HG02642 (cell line): ENCODE results near the gene MIA.
"Not testable (repeated sequence)": the region's sequence is repeated elsewhere in the genome, so short reads cannot be mapped to it uniquely, and the experiment has no call there.

Experiments
- ATAC-seq: cut with Tn5 transposase; IDR thresholded peaks from one replicate; pipeline ENCODE4 v1.9.1; 2021; ENCODE audit warnings: mild to moderate bottlenecking; ENCODE audit not compliant: unreplicated experiment, poor library complexity

Gene MIA

GRCh38 chr19:40750058-40750873 is 25.1 kb upstream of the MIA start, which contains the start of gene ACTMAP:
Gene ACTMAP (minus strand): TSS chr19:40750477. CDS start chr19:40749803, 674 bp downstream.
- peak; percentile 88 for ATAC-seq

- peak; percentile 68 for ATAC-seq
Measured at GRCh38 chr19:40750874-40751537, 24.3 kb upstream of the MIA start, which contains the start of gene SNRPA. Gene SNRPA (plus strand): TSS chr19:40751203. CDS start chr19:40751409, 206 bp downstream.

- ATAC-seq = no peak
Measured at GRCh38 chr19:40752257-40752781, 23.0 kb upstream of the MIA start.

GRCh38 chr19:40754611-40755247 is 20.6 kb upstream of the MIA start:
- ATAC-seq = no peak

GRCh38 chr19:40755248-40755624 is 20.1 kb upstream of the MIA start:
- ATAC-seq = no peak

- no peak for ATAC-seq
Measured at GRCh38 chr19:40755791-40756190, 19.5 kb upstream of the MIA start.

- ATAC-seq = no peak
Measured at GRCh38 chr19:40756502-40757110, 18.7 kb upstream of the MIA start.

GRCh38 chr19:40758491-40758890 is 16.8 kb upstream of the MIA start:
- no peak for ATAC-seq

GRCh38 chr19:40759352-40759751 is 16.0 kb upstream of the MIA start:
- ATAC-seq = no peak

GRCh38 chr19:40762754-40763470 is 12.4 kb upstream of the MIA start:
- no peak for ATAC-seq

GRCh38 chr19:40763526-40763925 is 11.8 kb upstream of the MIA start:
- no peak for ATAC-seq

GRCh38 chr19:40763963-40764362 is 11.4 kb upstream of the MIA start:
- no peak for ATAC-seq

- not testable (repeated sequence) for ATAC-seq
Measured at GRCh38 chr19:40766385-40766784, 8.9 kb upstream of the MIA start.

GRCh38 chr19:40768869-40769268 is 6.5 kb upstream of the MIA start:
- no peak for ATAC-seq

- not testable (repeated sequence) for ATAC-seq
Measured at GRCh38 chr19:40771101-40771862, 4.0 kb upstream of the MIA start.

- no peak for ATAC-seq
Measured at GRCh38 chr19:40775632-40776022, 306 bp downstream of the MIA start.

- ATAC-seq = no peak
Measured at GRCh38 chr19:40776364-40776763, 1.0 kb downstream of the MIA start.

- peak; percentile 68 for ATAC-seq
Measured at GRCh38 chr19:40776932-40777644, 1.8 kb downstream of the MIA start.

- ATAC-seq = no peak
Measured at GRCh38 chr19:40777645-40777936, 2.3 kb downstream of the MIA start.
